ENCODE results near the gene BMI1. TPM values are rescaled to one million over a fixed set of nuclear protein-coding genes. Genes with fewer than 3 reads are reported as not detected.

Gene BMI1
- total RNA-seq, 1 experiment from 2014 or later: 6.8 TPM

GRCh38 chr10:22368981-22369380 is 48.1 kb downstream of the BMI1 start:
- no peak overlapping the region for H3K27ac ChIP-seq (ENCODE audit: insufficient read length, low read depth, low read length)
- H2BK120ac ChIP-seq (ENCODE audit: low read depth, low read length, poor library complexity, severe bottlenecking): no peak overlapping the region
- no peaks in the 10 kb centered on the region; the same call in 1 of the 2 replicates for H3K27me3 Mint-ChIP-seq (ENCODE audit: low read depth)
- no peaks in the 10 kb centered on the region for H3K79me1 ChIP-seq (ENCODE audit: insufficient read depth, low read depth, low read length, poor library complexity, severe bottlenecking)
- H4K91ac ChIP-seq (ENCODE audit: insufficient read length, low read depth, low read length): no peak overlapping the region
- TF ChIP-seq CTCF (conservative IDR thresholded peaks at IDR 0.05): no peak
- WGBS (ENCODE audit: extremely low coverage, insufficient read length, low lambda C conversion rate): no CpG with 5 or more reads among the region's 2 CpGs
- H2BK20ac ChIP-seq (ENCODE audit: low read depth, low read length, poor library complexity, severe bottlenecking): no peak overlapping the region
- no peak for DNase-seq
- no peak overlapping the region for H2BK15ac ChIP-seq (ENCODE audit: low read depth, low read length)
- no peak overlapping the region for H3K4ac ChIP-seq (ENCODE audit: low read depth, low read length)
- H4K8ac ChIP-seq (replicated peaks; ENCODE audit: insufficient read length, low read depth, low read length): no peak overlapping the region
- H3K79me2 ChIP-seq (ENCODE audit: insufficient read depth, low read length): no peaks in the 10 kb centered on the region
- no peak overlapping the region for H3K9ac ChIP-seq (ENCODE audit: extremely low read depth, insufficient read length, low read length)
- no peaks in the 10 kb centered on the region for H3K23me2 ChIP-seq (ENCODE audit: insufficient read length, low read depth, low read length, poor library complexity, severe bottlenecking)
- no peak overlapping the region for H2BK5ac ChIP-seq (ENCODE audit: insufficient read length, low read length)
- H4K20me1 ChIP-seq (ENCODE audit: control insufficient read depth, insufficient read depth, insufficient read length): no peaks in the 10 kb centered on the region
- no peak overlapping the region for H3K27ac Mint-ChIP-seq
- no peak overlapping the region for H3K23ac ChIP-seq (ENCODE audit: insufficient read length, low read depth, low read length)
- H2AK5ac ChIP-seq (ENCODE audit: insufficient read length, low read length): no peak overlapping the region
- H3K4me1 Mint-ChIP-seq: no peaks in the 10 kb centered on the region
- H2BK12ac ChIP-seq (ENCODE audit: insufficient read length, low read depth, low read length): no peak overlapping the region
- H3K14ac ChIP-seq (ENCODE audit: insufficient read depth, low read length): no peak overlapping the region
- H2AFZ ChIP-seq (ENCODE audit: low read length): no peak overlapping the region
- no peak overlapping the region for H3K18ac ChIP-seq (ENCODE audit: insufficient read length, low read depth, low read length)
- no peaks in the 10 kb centered on the region for H3K27me3 ChIP-seq (ENCODE audit: insufficient read depth, low read length)
- no peak overlapping the region for H3K4me3 Mint-ChIP-seq
- no peak overlapping the region for H3K4me2 ChIP-seq (ENCODE audit: insufficient read depth, insufficient read length, low read length)
- H3K56ac ChIP-seq (ENCODE audit: insufficient read length, low read depth, low read length): no peak overlapping the region
- no peak overlapping the region for H4K5ac ChIP-seq (ENCODE audit: insufficient read length, low read depth, low read length)
- H3K4me1 ChIP-seq (ENCODE audit: insufficient read depth, low read length): no peaks in the 10 kb centered on the region
- no peaks in the 10 kb centered on the region for H3K9me3 ChIP-seq (ENCODE audit: control insufficient read depth, low read depth, low read length)
- no peak overlapping the region for H3T11ph ChIP-seq (ENCODE audit: low read length)
- H3K36me3 Mint-ChIP-seq (ENCODE audit: insufficient read depth in 1 of 3, low read depth in 3 of 3): no peaks in the 10 kb centered on the region
- H3K9me3 Mint-ChIP-seq: no peaks in the 10 kb centered on the region
